Measurements from ENCODE around the gene SP100. TPM values are rescaled to one million over a fixed set of nuclear protein-coding genes. Genes with fewer than 3 reads are reported as not detected.

The SP100 gene
- total and polyA plus RNA-seq, 2 of the 8 experiments (the other 6 are each of a cell fraction or from before 2014, with no cell fraction given) = 0.06 to 1.1 TPM

- no peak for TF ChIP-seq ZNF274 (IDR thresholded peaks at IDR 0.05; ENCODE audit: borderline replicate concordance, extremely low read depth, low read length)
- TF ChIP-seq E2F6 (IDR thresholded peaks at IDR 0.05) = no peak
Observed at GRCh38 chr2:230416061-230416721, at the start of gene SP100 (continued).
